ENCODE data around the gene LIME1.

Gene LIME1

DNA sequence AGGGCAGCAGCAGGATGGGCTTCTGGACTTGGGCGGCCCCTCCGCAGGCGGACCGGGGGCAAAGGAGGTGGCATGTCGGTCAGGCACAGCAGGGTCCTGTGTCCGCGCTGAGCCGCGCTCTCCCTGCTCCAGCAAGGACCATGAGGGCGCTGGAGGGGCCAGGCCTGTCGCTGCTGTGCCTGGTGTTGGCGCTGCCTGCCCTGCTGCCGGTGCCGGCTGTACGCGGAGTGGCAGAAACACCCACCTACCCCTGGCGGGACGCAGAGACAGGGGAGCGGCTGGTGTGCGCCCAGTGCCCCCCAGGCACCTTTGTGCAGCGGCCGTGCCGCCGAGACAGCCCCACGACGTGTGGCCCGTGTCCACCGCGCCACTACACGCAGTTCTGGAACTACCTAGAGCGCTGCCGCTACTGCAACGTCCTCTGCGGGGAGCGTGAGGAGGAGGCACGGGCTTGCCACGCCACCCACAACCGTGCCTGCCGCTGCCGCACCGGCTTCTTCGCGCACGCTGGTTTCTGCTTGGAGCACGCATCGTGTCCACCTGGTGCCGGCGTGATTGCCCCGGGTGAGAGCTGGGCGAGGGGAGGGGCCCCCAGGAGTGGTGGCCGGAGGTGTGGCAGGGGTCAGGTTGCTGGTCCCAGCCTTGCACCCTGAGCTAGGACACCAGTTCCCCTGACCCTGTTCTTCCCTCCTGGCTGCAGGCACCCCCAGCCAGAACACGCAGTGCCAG, 39.7 kb upstream of the LIME1 start, which contains the start of gene TNFRSF6B:
TNFRSF6B (plus strand) TSS at position 25 of the 729 bp plus-strand sequence; CDS start at position 141, 116 bp downstream.
- no peak for DNase-seq (ENCODE audit: low read depth in 2 of 2)

GRCh38 chr20:63697357-63697867, 39.1 kb upstream of the LIME1 start:
- no peak for DNase-seq (ENCODE audit: low read depth in 2 of 2)

DNA sequence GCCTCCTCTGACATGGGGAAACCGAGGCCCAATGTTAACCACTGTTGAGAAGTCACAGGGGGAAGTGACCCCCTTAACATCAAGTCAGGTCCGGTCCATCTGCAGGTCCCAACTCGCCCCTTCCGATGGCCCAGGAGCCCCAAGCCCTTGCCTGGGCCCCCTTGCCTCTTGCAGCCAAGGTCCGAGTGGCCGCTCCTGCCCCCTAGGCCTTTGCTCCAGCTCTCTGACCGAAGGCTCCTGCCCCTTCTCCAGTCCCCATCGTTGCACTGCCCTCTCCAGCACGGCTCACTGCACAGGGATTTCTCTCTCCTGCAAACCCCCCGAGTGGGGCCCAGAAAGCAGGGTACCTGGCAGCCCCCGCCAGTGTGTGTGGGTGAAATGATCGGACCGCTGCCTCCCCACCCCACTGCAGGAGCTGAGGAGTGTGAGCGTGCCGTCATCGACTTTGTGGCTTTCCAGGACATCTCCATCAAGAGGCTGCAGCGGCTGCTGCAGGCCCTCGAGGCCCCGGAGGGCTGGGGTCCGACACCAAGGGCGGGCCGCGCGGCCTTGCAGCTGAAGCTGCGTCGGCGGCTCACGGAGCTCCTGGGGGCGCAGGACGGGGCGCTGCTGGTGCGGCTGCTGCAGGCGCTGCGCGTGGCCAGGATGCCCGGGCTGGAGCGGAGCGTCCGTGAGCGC, 38.5 kb upstream of the LIME1 start:
- DNase-seq (ENCODE audit: low read depth in 2 of 2), result no peak

- peak; percentile 42 to 54 for DNase-seq (ENCODE audit: low read depth in 2 of 2)
Measured at GRCh38 chr20:63698739-63699465, 37.6 kb upstream of the LIME1 start.

GRCh38 chr20:63699466-63700198, 36.8 kb upstream of the LIME1 start:
- DNase-seq (ENCODE audit: low read depth in 2 of 2), result no peak

- DNase-seq (ENCODE audit: low read depth in 2 of 2), result no peak
Measured at GRCh38 chr20:63700199-63701050, 36.0 kb upstream of the LIME1 start.

- no peak for DNase-seq (ENCODE audit: low read depth in 2 of 2)
Measured at GRCh38 chr20:63701051-63701328, 35.5 kb upstream of the LIME1 start.

- no peak for DNase-seq (ENCODE audit: low read depth in 2 of 2)
Measured at GRCh38 chr20:63701329-63702035, 35.0 kb upstream of the LIME1 start.

DNA sequence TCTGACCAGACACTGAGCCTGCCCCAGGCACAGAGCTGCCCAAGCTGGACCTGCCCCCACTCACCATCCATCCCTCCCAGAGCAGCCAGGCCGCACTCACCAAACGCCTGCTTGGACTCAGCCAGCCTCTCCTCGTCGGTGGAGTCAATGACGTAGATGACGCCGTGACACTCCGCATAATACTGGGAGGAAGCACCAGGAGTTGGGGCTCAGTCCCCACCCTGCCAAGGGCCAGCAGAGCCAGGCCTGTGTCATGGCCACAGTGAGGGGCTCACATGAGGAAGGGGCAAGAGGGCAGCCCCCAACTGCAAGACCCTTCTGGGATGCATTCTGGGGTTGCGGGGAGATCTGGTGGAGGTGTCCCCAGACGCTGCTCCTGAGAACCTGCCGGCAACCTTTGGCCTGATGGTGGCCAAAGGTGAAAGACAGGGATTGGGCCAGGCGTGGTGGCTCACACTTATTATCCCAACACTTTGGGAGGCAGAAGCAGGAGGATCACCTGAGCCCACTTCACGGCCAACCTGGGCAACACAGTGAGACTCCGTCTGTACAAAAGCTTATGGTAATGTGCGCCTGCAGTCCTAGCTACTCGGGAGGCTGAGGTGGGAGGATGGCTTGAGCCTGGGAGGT, 34.3 kb upstream of the LIME1 start:
- no peak for DNase-seq (ENCODE audit: low read depth in 2 of 2)

DNA sequence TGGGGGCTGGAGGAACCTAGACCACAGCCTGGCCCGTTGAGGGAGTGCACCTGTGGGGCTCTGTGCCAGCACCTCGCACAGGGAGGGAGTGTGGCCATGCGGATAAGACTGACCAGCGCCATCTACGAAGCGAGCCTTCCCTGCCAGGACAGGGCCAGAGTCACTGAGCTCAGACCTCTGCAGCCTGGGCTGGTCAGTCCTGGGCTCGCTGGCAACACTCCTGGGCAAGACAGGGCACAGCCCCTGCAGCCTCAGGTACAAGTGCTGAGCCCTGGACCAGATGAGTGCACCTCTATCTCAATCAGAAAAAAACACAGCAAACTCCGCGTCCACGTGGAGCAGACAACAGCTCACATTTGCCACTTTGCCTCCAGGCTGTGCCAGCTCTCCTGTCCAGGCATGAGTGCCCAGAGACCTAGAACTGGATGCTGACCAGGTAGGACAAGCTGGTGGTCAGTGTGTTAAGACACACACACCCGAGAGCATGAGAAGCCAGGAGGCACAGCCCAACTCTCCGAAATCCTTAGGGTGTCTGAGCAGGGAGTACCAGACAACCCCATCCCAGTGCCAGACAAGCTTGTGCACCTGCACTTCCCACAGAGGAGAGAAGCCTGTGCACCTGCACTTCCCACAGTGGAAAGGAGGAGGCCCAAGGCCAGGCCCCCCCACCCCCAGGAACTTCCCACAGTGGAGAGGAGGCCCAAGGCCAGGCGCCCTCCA, 33.6 kb upstream of the LIME1 start:
- no peak for DNase-seq (ENCODE audit: low read depth in 2 of 2)

DNA sequence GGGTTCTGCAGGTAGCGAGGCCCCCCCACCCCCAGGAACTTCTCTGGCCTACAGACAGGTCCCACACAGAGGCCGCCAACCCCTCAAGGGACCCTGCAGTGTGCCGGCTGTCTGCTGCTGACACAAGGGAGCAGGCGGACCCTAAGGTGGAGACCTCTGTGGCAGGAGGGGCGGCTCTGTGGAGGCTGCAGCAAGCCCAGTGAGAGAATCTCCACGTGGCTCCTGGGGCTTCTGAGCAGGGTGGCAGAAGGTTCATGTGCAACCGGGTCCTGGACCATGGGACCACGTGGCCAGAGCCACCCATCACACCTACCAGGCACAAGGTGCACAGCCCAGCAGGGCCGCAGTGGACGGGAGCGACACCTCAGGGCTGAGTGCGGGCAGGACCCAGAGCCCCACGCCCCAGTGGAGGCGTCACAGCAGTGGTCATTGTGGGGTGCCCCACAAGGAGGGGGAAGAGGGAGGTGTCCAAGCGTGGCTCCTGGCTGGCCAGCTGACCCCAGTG, 32.9 kb upstream of the LIME1 start:
- DNase-seq (ENCODE audit: low read depth in 2 of 2), result no peak

- no peak for DNase-seq (ENCODE audit: low read depth in 2 of 2)
Measured at GRCh38 chr20:63703976-63704748, 32.3 kb upstream of the LIME1 start.

DNA sequence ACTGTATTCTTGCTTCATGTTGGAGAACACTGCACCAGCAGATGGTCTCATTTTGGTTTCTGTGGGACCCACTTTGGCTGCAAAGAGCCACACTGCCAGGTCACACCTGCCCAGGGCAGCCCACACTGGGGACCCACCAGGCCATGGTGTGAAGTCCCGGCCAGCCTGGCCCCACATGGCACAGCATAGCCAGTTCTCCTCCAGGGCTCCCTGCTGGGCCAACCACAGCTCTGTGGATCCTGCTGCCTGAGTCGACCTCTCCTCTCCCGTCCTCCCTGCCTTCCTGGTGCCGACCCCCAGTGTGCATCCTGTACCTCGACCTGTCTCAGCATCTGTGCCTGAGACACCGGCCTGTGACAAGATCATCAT, 31.7 kb upstream of the LIME1 start:
- DNase-seq (ENCODE audit: low read depth in 2 of 2), result no peak

DNA sequence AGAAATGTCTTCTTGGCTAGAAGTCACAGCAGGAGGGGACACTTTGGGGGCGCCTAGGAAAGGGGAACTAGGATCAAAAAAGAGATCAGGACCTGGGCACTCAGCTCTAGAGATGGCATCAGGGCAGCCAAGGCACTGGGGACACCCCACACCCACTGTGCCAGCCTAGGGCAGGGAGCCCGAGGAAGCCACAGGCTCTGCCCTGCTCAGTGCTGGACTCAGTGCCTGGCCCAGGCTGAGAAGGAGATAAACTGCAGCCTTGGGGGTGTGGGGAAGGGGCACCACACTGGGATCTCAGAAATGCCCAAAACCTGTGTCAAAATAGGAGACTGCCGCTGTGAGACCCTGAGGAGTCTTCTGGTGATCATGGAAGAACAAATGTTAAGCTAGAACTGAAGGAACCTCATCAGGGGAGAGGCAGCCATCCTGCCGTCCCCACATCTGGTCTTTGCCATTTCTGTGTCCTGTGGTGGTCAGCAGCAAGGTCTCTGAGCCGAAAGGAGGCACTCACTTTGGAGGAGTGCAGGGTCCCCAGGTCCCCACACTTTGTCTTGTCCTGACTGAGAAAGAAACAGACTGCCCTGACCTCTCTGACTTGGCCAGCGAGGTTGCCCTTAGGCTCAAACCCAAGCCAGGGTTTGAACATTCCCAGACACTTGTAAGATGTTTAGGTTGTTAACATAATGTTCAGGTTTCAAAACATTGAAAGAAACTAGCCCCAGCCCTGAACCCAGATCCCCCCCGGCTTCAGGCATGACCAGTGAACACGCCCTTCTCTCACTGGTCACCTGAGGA, 31.0 kb upstream of the LIME1 start:
- DNase-seq (ENCODE audit: low read depth in 2 of 2), result no peak

GRCh38 chr20:63706027-63706695, 30.3 kb upstream of the LIME1 start:
- DNase-seq (ENCODE audit: low read depth in 2 of 2), result no peak

- peak in 1 of 2 donors; percentile 48 for DNase-seq (ENCODE audit: low read depth in 2 of 2)
Measured at GRCh38 chr20:63706852-63707557, 29.5 kb upstream of the LIME1 start.

Measured in activated CD4-positive, alpha-beta T cell treated with anti-CD3 and anti-CD28 coated beads for 24 hours (primary cell).